GM12878 (cell line): Measurements from ENCODE around the gene CNGB1. TPM values are rescaled to one million over a fixed set of nuclear protein-coding genes. Genes with fewer than 3 reads are reported as not detected.

Source experiments
- ATAC-seq: fragments of 200-7000 bp; cut with Tn5 transposase; 3 replicates; pipeline ENCODE4 v1.9.1; 2020; ENCODE audit warnings: mild to moderate bottlenecking, moderate library complexity
- BruUV-seq: library from RNA; stranded (reverse); fragments of 400-500 nt; replicated peaks from 2 replicates; lab custom pipeline; 2021; lab: Mats Ljungman, UMichigan
- CTCF ChIA-PET: fragments of 300-600 bp; sonication (Branson Sonifier 250); formaldehyde crosslinking; extraction: SDS; loops from one replicate; lab custom pipeline; 2021; ENCODE audit warnings: inconsistent platforms; lab: Yijun Ruan, JAX
- POLR2A ChIA-PET: fragments of 350-600 bp; formaldehyde crosslinking; extraction: SDS; loops from one replicate; lab custom pipeline; 2021; ENCODE audit warnings: inconsistent platforms; lab: Charles Lee
- RAD21 ChIA-PET: fragments of 300-600 bp; sonication (Branson Sonifier 250); formaldehyde crosslinking; loops from one replicate; lab custom pipeline; 2023; ENCODE audit warnings: antibody characterized with exemption; ENCODE audit not compliant: unreplicated experiment; lab: Charles Lee
- SMC1A ChIA-PET: fragments of 300-600 bp; sonication (Branson Sonifier 250); formaldehyde crosslinking; loops from one replicate; lab custom pipeline; 2023; ENCODE audit not compliant: unreplicated experiment, uncharacterized antibody; lab: Charles Lee
- DNase-seq: peaks from one replicate; pipeline ENCODE4 v3.0.0-alpha.2; 2011; ENCODE audit warnings: low read depth, low spot score
- FAIRE-seq: peaks from 3 replicates; lab custom pipeline; 2011; peaks lifted over from hg19 to GRCh38; lab: Jason Lieb, UNC
- H2AFZ ChIP-seq: 2 replicates; pipeline ENCODE4 v1.6.0; 2011; ENCODE audit warnings: low read depth, low read length, control low read depth; ENCODE audit not compliant: control insufficient read depth
- H3K27ac ChIP-seq: 2 replicates; pipeline ENCODE4 v1.5.1; 2011; ENCODE audit warnings: control low read depth; ENCODE audit not compliant: control insufficient read depth, insufficient read depth
- H3K27me3 ChIP-seq, 2 experiments: replicated peaks in 1 of 2; 2 replicates each; pipeline versions ENCODE4 v1.6.0 to v1.6.1; 2011; ENCODE audit warnings: low read length in 1 of 2; ENCODE audit not compliant: control insufficient read depth in 2 of 2, insufficient read depth in 2 of 2
- H3K36me3 ChIP-seq, 2 experiments: 2 replicates each; pipeline ENCODE4 v1.5.1; 2011; ENCODE audit warnings: low read length in 1 of 2; ENCODE audit not compliant: control insufficient read depth in 2 of 2, insufficient read depth in 2 of 2
- H3K4me1 ChIP-seq: 2 replicates; pipeline ENCODE4 v1.6.1; 2011; ENCODE audit warnings: mild to moderate bottlenecking, low read length, moderate library complexity, mixed read lengths; ENCODE audit not compliant: control insufficient read depth, insufficient read depth
- H3K4me2 ChIP-seq: 2 replicates; pipeline ENCODE4 v1.6.0; 2011; ENCODE audit warnings: control low read depth; ENCODE audit not compliant: control insufficient read depth, insufficient read depth
- H3K4me3 ChIP-seq: fragments of 200-600 bp; sonication (generic); 2 replicates; pipeline ENCODE4 v1.5.1; 2016
- H3K79me2 ChIP-seq: 2 replicates; pipeline ENCODE4 v1.6.0; 2011; ENCODE audit warnings: low read length; ENCODE audit not compliant: control insufficient read depth, insufficient read depth
- H3K9ac ChIP-seq: 2 replicates; pipeline ENCODE4 v1.8.0; 2011; ENCODE audit warnings: low read length, control low read depth, mixed read lengths; ENCODE audit not compliant: control insufficient read depth, insufficient read depth
- H3K9me3 ChIP-seq: replicated peaks from 3 replicates; pipeline ENCODE4 v1.5.1; 2011; ENCODE audit warnings: mild to moderate bottlenecking, low read length; ENCODE audit not compliant: control insufficient read depth, insufficient read depth
- H4K20me1 ChIP-seq: 2 replicates; pipeline ENCODE4 v1.6.0; 2011; ENCODE audit not compliant: control insufficient read depth, insufficient read depth
- ETV6 ChIP-seq, 2 experiments: fragments of 450-650 bp in 1 of 2; IDR thresholded peaks in 1 of 2; conservative IDR thresholded peaks in 1 of 2; 2 replicates each; pipeline ENCODE4 v1.6.1; 2014; ENCODE audit warnings: antibody characterized with exemption in 1 of 2, borderline replicate concordance in 1 of 2, low read depth in 1 of 2, mild to moderate bottlenecking in 1 of 2, moderate library complexity in 1 of 2
- FOXK2 ChIP-seq: fragments of 450-650 bp; IDR thresholded peaks from 2 replicates; pipeline ENCODE4 v1.6.1; 2017; ENCODE audit warnings: mild to moderate bottlenecking, moderate library complexity
- RBBP5 ChIP-seq: fragments of 200-600 bp; sonication (generic); conservative IDR thresholded peaks from 2 replicates; pipeline ENCODE4 v1.6.1; 2016
- RELB ChIP-seq: fragments of 450-650 bp; IDR thresholded peaks from 2 replicates; pipeline ENCODE4 v1.6.1; 2017; ENCODE audit warnings: low read depth, mild to moderate bottlenecking, moderate library complexity
- RFX5 ChIP-seq: IDR thresholded peaks from 2 replicates; pipeline ENCODE4 v1.6.1; 2011; ENCODE audit warnings: low read depth, low read length, improper control_type of control experiment
- SKIL ChIP-seq: fragments of 450-650 bp; IDR thresholded peaks from 2 replicates; pipeline ENCODE4 v1.6.1; 2017; ENCODE audit warnings: mild to moderate bottlenecking, low read depth, inconsistent platforms; ENCODE audit not compliant: poor library complexity, severe bottlenecking
- STAT3 ChIP-seq: IDR thresholded peaks from 2 replicates; pipeline ENCODE4 v1.6.1; 2011; ENCODE audit warnings: low read depth, low read length, improper control_type of control experiment
- ZBED1 ChIP-seq: IDR thresholded peaks from 2 replicates; pipeline ENCODE4 v1.6.1; 2016; ENCODE audit warnings: borderline replicate concordance
- ZZZ3 ChIP-seq: IDR thresholded peaks from 2 replicates; pipeline ENCODE4 v1.6.1; 2011; ENCODE audit warnings: low read depth; ENCODE audit not compliant: control insufficient read depth, insufficient read length
- WGBS: methylation state at CpG from one replicate; pipeline ENCODE4 v1.1.6; 2016; ENCODE audit warnings: low lambda C conversion rate; ENCODE audit not compliant: insufficient replicate concordance, insufficient coverage; ENCODE audit errors: missing lambda C conversion rate; 5-methylcytosine and 5-hydroxymethylcytosine counted together
- in situ Hi-C: fragments of 300-500 bp; cut with MboI; formaldehyde crosslinking; loops from 9 replicates; pipeline ENCODE4 v1.14.3; 2018; ENCODE audit warnings: mixed read lengths
- intact Hi-C: fragments of 100-400 bp; cut with micrococcal nuclease; formaldehyde crosslinking; loops from one replicate; pipeline ENCODE4 v1.14.2; 2022; ENCODE audit not compliant: unreplicated experiment
- polyA plus RNA-seq, 11 experiments: library from polyadenylated mRNA; depleted of rRNA in 4 of 11; unstranded in 6 of 11; stranded (reverse) in 5 of 11; fragments of >200 nt; fragmentation: Nextera tagmentation in 4 of 11; fragmentation: Illumina TruSeq in 1 of 11; extraction: Ambion mirVana in 4 of 11; extraction: Trizol in 1 of 11; gene quantifications; 1 replicate in 1 of 11; 2 replicates in 10 of 11; pipeline versions ENCODE4 v1.2.1 to v1.2.3, GENCODE V29; 2011 to 2016; ENCODE audit warnings: inconsistent platforms in 2 of 11, missing spikeins in 2 of 11, low read depth in 1 of 11
- total RNA-seq, 4 experiments: library from RNA; depleted of rRNA in 3 of 4; stranded (reverse); fragments of >200 nt in 3 of 4; fragmentation: Illumina TruSeq in 1 of 4; extraction: Trizol in 1 of 4; gene quantifications; 2 replicates each; pipeline versions ENCODE4 v1.2.1 to v1.2.3, GENCODE V29; 2013 to 2021

The CNGB1 gene
- total and polyA plus RNA-seq, 10 of the 15 experiments (the other 5 are each of a cell fraction or from before 2014, with no cell fraction given): 0.03 TPM; not detected in 9

- intact Hi-C loops: no loop called here
- no peaks in the 10 kb centered on the region for H3K79me2 ChIP-seq
- H3K4me2 ChIP-seq: no peak overlapping the region
- H3K9me3 ChIP-seq: no peaks in the 10 kb centered on the region
- no peaks in the 10 kb centered on the region for H4K20me1 ChIP-seq
- ATAC-seq: no peak
- no peaks in the 10 kb centered on the region for H3K4me1 ChIP-seq
- CTCF ChIA-PET: no interaction called here
- H3K36me3 ChIP-seq: no peaks in the 10 kb centered on the region
- no peak for FAIRE-seq
- POLR2A ChIA-PET: no interaction called here
- H3K27ac ChIP-seq: no peak overlapping the region
- no peak for TF ChIP-seq RBBP5
- TF ChIP-seq FOXK2: no peak
- TF ChIP-seq ZBED1: no peak
- no peak for TF ChIP-seq ZZZ3
- TF ChIP-seq RELB: no peak
- TF ChIP-seq ETV6 (conservative IDR thresholded peaks at IDR 0.05 in 1 of 2, IDR thresholded peaks at IDR 0.05 in 1 of 2; ENCODE audit: borderline replicate concordance in 1 of 2, low read depth in 1 of 2): no peak
- TF ChIP-seq RFX5: no peak
- TF ChIP-seq STAT3: no peak
- TF ChIP-seq SKIL: no peak
- BruUV-seq: no TSS peak
- RAD21 ChIA-PET: no interaction called here
- DNase-seq: no peak
- in situ Hi-C loops: no loop called here
- H3K27me3 ChIP-seq: peaks cover 0 to 2% of the 10 kb centered on the region in 2 experiments; a peak in 2 of 4 replicates
- no peak overlapping the region for H3K4me3 ChIP-seq
- H2AFZ ChIP-seq: no peak overlapping the region
- SMC1A ChIA-PET: no interaction called here
- WGBS: 58% methylated on average over 5 of the region's 5 CpGs
- no peak overlapping the region for H3K9ac ChIP-seq
Observed at GRCh38 chr16:57855188-57855587, 115.7 kb downstream of the CNGB1 start.
